Mesenchymal stem cell (in vitro differentiated cells and primary cell): Measurements from ENCODE around the gene SUSD3.

ENCODE experiments used
- DNase-seq: peaks from one replicate; pipeline ENCODE4 v3.0.0-alpha.2; 2013
- H2AFZ ChIP-seq: one replicate; pipeline ENCODE4 v1.6.1; 2013; ENCODE audit warnings: low read depth, mild to moderate bottlenecking, control low read depth, inconsistent platforms, low read length, moderate library complexity
- H2AK5ac ChIP-seq: 2 replicates; pipeline ENCODE4 v1.6.1; 2013; ENCODE audit warnings: low read length, moderate library complexity, mild to moderate bottlenecking, inconsistent platforms; ENCODE audit not compliant: severe bottlenecking
- H2BK120ac ChIP-seq: one replicate; pipeline ENCODE4 v1.6.1; 2013; ENCODE audit warnings: low read depth, mild to moderate bottlenecking, inconsistent platforms, low read length, moderate library complexity
- H2BK12ac ChIP-seq, 2 experiments: one replicate each; pipeline ENCODE4 v1.6.1; 2013; ENCODE audit warnings: inconsistent platforms in 2 of 2, low read length in 2 of 2, mild to moderate bottlenecking in 2 of 2, moderate library complexity in 2 of 2, control low read depth in 1 of 2
- H2BK15ac ChIP-seq: one replicate; pipeline ENCODE4 v1.6.1; 2013; ENCODE audit warnings: mild to moderate bottlenecking, low read depth, inconsistent platforms; ENCODE audit not compliant: poor library complexity, severe bottlenecking
- H2BK5ac ChIP-seq: 2 replicates; pipeline ENCODE4 v1.6.1; 2013; ENCODE audit warnings: low read depth, mild to moderate bottlenecking, low read length, control low read depth, inconsistent platforms; ENCODE audit not compliant: poor library complexity, severe bottlenecking
- H3K14ac ChIP-seq, 2 experiments: one replicate each; pipeline ENCODE4 v1.6.1; 2013; ENCODE audit warnings: inconsistent platforms in 2 of 2, low read length in 2 of 2, control low read depth in 1 of 2, mild to moderate bottlenecking in 1 of 2, moderate library complexity in 1 of 2
- H3K18ac ChIP-seq, 2 experiments: one replicate each; pipeline ENCODE4 v1.6.1; 2013; ENCODE audit warnings: inconsistent platforms in 2 of 2, low read length in 2 of 2, control low read depth in 1 of 2, low read depth in 1 of 2, mild to moderate bottlenecking in 1 of 2
- H3K23ac ChIP-seq, 2 experiments: one replicate each; pipeline ENCODE4 v1.6.1; 2013; ENCODE audit warnings: inconsistent platforms in 2 of 2, low read length in 2 of 2, mild to moderate bottlenecking in 2 of 2, moderate library complexity in 2 of 2, control low read depth in 1 of 2
- H3K27ac ChIP-seq: 2 replicates; pipeline ENCODE4 v1.5.1; 2013; ENCODE audit warnings: mild to moderate bottlenecking, moderate library complexity, low read length, control low read depth, inconsistent platforms; ENCODE audit not compliant: poor library complexity, severe bottlenecking
- H3K27me3 ChIP-seq, 2 experiments: 2 replicates each; pipeline versions ENCODE4 v1.6.1 to v1.7.0; 2013; ENCODE audit warnings: low read length in 2 of 2, mild to moderate bottlenecking in 2 of 2, moderate library complexity in 2 of 2, control low read depth in 1 of 2, inconsistent platforms in 1 of 2; ENCODE audit not compliant: control insufficient read depth in 1 of 2, insufficient read depth in 1 of 2
- H3K36me3 ChIP-seq, 2 experiments: 2 replicates each; pipeline versions ENCODE4 v1.6.1 to v1.7.0; 2013; ENCODE audit warnings: low read length in 2 of 2, control low read depth in 1 of 2, inconsistent platforms in 1 of 2, low read depth in 1 of 2, mild to moderate bottlenecking in 1 of 2; ENCODE audit not compliant: insufficient read depth in 2 of 2, control insufficient read depth in 1 of 2
- H3K4ac ChIP-seq, 2 experiments: one replicate each; pipeline ENCODE4 v1.6.1; 2013; ENCODE audit warnings: inconsistent platforms in 2 of 2, low read length in 2 of 2, mild to moderate bottlenecking in 2 of 2, moderate library complexity in 2 of 2, control low read depth in 1 of 2, low read depth in 1 of 2
- H3K4me1 ChIP-seq: 2 replicates; pipeline ENCODE4 v1.6.1; 2013; ENCODE audit warnings: low read depth, low read length, control low read depth; ENCODE audit not compliant: control insufficient read depth, insufficient read depth
- H3K4me2 ChIP-seq: 2 replicates; pipeline ENCODE4 v1.6.1; 2013; ENCODE audit warnings: low read length, mild to moderate bottlenecking, inconsistent platforms; ENCODE audit not compliant: poor library complexity, severe bottlenecking
- H3K4me3 ChIP-seq, 2 experiments: 2 replicates each; pipeline versions ENCODE4 v1.5.1 to v1.7.0; 2013; ENCODE audit warnings: low read length in 2 of 2, mild to moderate bottlenecking in 2 of 2, control low read depth in 1 of 2, low read depth in 1 of 2; ENCODE audit not compliant: insufficient read depth in 1 of 2
- H3K79me1 ChIP-seq: replicated peaks from 2 replicates; pipeline ENCODE4 v1.6.1; 2013; ENCODE audit warnings: mild to moderate bottlenecking, control low read depth, low read length, inconsistent platforms; ENCODE audit not compliant: poor library complexity, severe bottlenecking
- H3K9ac ChIP-seq: 2 replicates; pipeline ENCODE4 v1.7.0; 2013; ENCODE audit warnings: mild to moderate bottlenecking, low read length, moderate library complexity
- H3K9me3 ChIP-seq: 2 replicates; pipeline ENCODE4 v1.7.0; 2013; ENCODE audit warnings: mild to moderate bottlenecking, low read length; ENCODE audit not compliant: control insufficient read depth
- H4K8ac ChIP-seq: one replicate; pipeline ENCODE4 v1.6.1; 2013; ENCODE audit warnings: inconsistent platforms, mild to moderate bottlenecking, low read length, moderate library complexity
- H4K91ac ChIP-seq: one replicate; pipeline ENCODE4 v1.6.1; 2013; ENCODE audit warnings: mild to moderate bottlenecking, low read length, inconsistent platforms
- WGBS: methylation state at CpG from one replicate; pipeline ENCODE4 v1.1.7; 2013; ENCODE audit warnings: mixed read lengths; 5-methylcytosine and 5-hydroxymethylcytosine counted together

Gene SUSD3

GRCh38 chr9:93022721-93023520 lies 35.6 kb upstream of the SUSD3 start:
- no peak overlapping the region for H3K14ac ChIP-seq
- no peaks in the 10 kb centered on the region for H3K79me1 ChIP-seq
- no peak overlapping the region for H3K4me3 ChIP-seq
- H2BK5ac ChIP-seq: no peak overlapping the region
- H3K4me2 ChIP-seq: no peak overlapping the region
- H3K9me3 ChIP-seq: no peaks in the 10 kb centered on the region
- peaks cover 8 to 22% of the 10 kb centered on the region in 2 experiments for H3K27me3 ChIP-seq
- no peak overlapping the region for H2BK15ac ChIP-seq
- no peak overlapping the region for H3K27ac ChIP-seq
- H3K4me1 ChIP-seq: no peaks in the 10 kb centered on the region
- WGBS: 91% methylated on average over 23 of the region's 23 CpGs
- H3K36me3 ChIP-seq: no peaks in the 10 kb centered on the region
- H2BK120ac ChIP-seq: no peak overlapping the region
- H4K91ac ChIP-seq: no peak overlapping the region
- no peak overlapping the region for H2AFZ ChIP-seq
- H2BK12ac ChIP-seq: no peak overlapping the region
- no peak overlapping the region for H3K18ac ChIP-seq
- H2AK5ac ChIP-seq: no peak overlapping the region
- H3K4ac ChIP-seq: no peak overlapping the region
- H3K23ac ChIP-seq: no peak overlapping the region
- no peak for DNase-seq
- no peak overlapping the region for H4K8ac ChIP-seq
- H3K9ac ChIP-seq: no peak overlapping the region

- DNase-seq: no peak
- H3K27me3 ChIP-seq: peaks cover 6 to 23% of the 10 kb centered on the region in 2 experiments
- WGBS: 72% methylated on average over 4 of the region's 4 CpGs
Measured at GRCh38 chr9:93023521-93023815, 35.0 kb upstream of the SUSD3 start.

GRCh38 chr9:93024646-93024910 lies 33.9 kb upstream of the SUSD3 start:
- Histone ChIP-seq H3K79me1 (no peaks in the 10 kb centered on the region), H2BK5ac (no peak overlapping the region), H2AK5ac (no peak overlapping the region), H2BK120ac (no peak overlapping the region), H3K18ac (no peak overlapping the region), H3K4ac (no peak overlapping the region), H4K91ac (no peak overlapping the region), H3K23ac (no peak overlapping the region), H3K27ac (no peak overlapping the region), H3K4me2 (no peak overlapping the region), H4K8ac (no peak overlapping the region), H2BK12ac (no peak overlapping the region), H3K9me3 (no peaks in the 10 kb centered on the region), H2BK15ac (no peak overlapping the region), H3K9ac (no peak overlapping the region), H3K4me1 (no peaks in the 10 kb centered on the region), H3K4me3 (no peak overlapping the region), H2AFZ (no peak overlapping the region), H3K36me3 (no peaks in the 10 kb centered on the region), H3K14ac (no peak overlapping the region), H3K27me3 (peaks cover 6 to 20% of the 10 kb centered on the region in 2 experiments)
- WGBS: 77% methylated on average over 4 of the region's 4 CpGs
- no peak for DNase-seq

More at GRCh38 chr9:93023521-93023815, 35.0 kb upstream of the SUSD3 start:
- Histone ChIP-seq H4K91ac (no peak overlapping the region), H3K79me1 (no peaks in the 10 kb centered on the region), H2AK5ac (no peak overlapping the region), H3K4me3 (no peak overlapping the region), H3K23ac (no peak overlapping the region), H2BK15ac (no peak overlapping the region), H3K4me1 (no peaks in the 10 kb centered on the region), H2BK5ac (no peak overlapping the region), H4K8ac (no peak overlapping the region), H3K36me3 (no peaks in the 10 kb centered on the region), H2AFZ (no peak overlapping the region), H3K4ac (no peak overlapping the region), H3K27ac (no peak overlapping the region), H3K9ac (no peak overlapping the region), H3K4me2 (no peak overlapping the region), H3K18ac (no peak overlapping the region), H2BK120ac (no peak overlapping the region), H2BK12ac (no peak overlapping the region), H3K14ac (no peak overlapping the region), H3K9me3 (no peaks in the 10 kb centered on the region)

GRCh38 chr9:93024986-93025630 lies 33.4 kb upstream of the SUSD3 start:
- no peak overlapping the region for H3K9ac ChIP-seq
- H3K79me1 ChIP-seq: no peaks in the 10 kb centered on the region
- H3K4me2 ChIP-seq: no peak overlapping the region
- H3K4me3 ChIP-seq: no peak overlapping the region
- H3K9me3 ChIP-seq: no peaks in the 10 kb centered on the region
- no peak overlapping the region for H2BK12ac ChIP-seq
- no peak overlapping the region for H2BK5ac ChIP-seq
- H3K14ac ChIP-seq: no peak overlapping the region
- H4K8ac ChIP-seq: no peak overlapping the region
- no peaks in the 10 kb centered on the region for H3K4me1 ChIP-seq
- no peak for DNase-seq
- 82% methylated on average over 8 of the region's 11 CpGs for WGBS
- no peak overlapping the region for H2BK120ac ChIP-seq
- no peak overlapping the region for H4K91ac ChIP-seq
- H2AFZ ChIP-seq: no peak overlapping the region
- no peak overlapping the region for H3K23ac ChIP-seq
- no peak overlapping the region for H2BK15ac ChIP-seq
- no peak overlapping the region for H3K18ac ChIP-seq
- H3K27me3 ChIP-seq: peaks cover 10 to 23% of the 10 kb centered on the region in 2 experiments
- H2AK5ac ChIP-seq: no peak overlapping the region
- no peaks in the 10 kb centered on the region for H3K36me3 ChIP-seq
- H3K27ac ChIP-seq: no peak overlapping the region
- H3K4ac ChIP-seq: no peak overlapping the region
